GM19193 (cell line): Measurements from ENCODE around the gene ZBED1.

ENCODE experiments used
- POLR2A ChIP-seq: IDR thresholded peaks from 4 replicates; pipeline ENCODE4 v1.6.1; 2011; ENCODE audit not compliant: insufficient read depth, insufficient read length; ENCODE audit errors: extremely low read depth

ZBED1 gene

DNA sequence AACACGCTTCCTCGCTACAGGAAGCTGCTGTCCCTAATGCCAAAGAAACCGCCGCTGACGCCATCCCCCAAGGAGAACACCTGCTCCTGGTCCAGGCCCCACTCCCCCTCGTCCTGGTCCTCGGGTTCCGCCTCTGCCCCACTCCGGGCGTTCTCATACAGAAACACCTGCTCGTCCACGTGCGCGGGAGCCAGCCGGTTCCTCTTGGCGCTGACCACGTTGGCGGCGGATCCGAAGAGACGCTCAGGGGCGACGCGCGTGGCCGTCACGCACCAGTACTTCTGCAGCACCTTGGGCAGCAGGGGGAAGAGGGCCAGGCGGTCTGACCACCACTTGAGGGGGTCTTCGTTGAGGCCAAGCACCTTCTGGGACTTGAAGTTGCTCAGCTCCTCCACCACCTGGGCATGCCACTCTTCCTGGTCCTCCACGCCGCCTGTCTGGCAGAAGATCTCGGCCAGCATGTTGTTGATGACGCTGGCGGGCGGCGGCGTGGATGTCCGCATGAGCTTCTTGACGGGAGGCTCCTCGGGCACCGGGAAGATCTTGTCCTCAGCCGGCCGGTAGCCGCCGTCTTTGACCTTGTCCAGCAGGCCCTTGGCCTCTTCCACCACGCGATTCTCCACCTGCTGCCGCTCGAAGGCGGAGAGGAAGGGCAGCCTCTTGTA lies 12.0 kb downstream of the ZBED1 start:
- TF ChIP-seq POLR2A = no peak

DNA sequence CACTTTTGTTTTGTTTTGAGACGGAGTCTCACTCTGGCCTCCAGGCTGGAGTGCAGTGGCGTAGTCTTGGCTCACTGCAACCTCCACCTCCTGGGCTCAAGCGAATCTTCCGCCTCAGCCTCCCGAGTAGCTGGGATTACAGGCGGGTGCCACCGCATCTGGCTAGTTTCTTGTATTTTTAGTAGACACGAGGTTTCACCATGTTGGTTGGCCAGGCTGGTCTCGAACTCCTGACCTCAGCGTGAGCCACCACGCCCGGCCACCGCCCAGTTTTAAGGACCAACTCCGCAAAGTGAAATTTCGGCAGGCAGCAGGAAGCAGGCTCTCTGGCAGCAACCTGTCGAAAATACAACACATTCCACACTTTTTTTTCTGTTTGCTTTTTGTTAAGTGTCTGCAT lies 13.4 kb downstream of the ZBED1 start:
- TF ChIP-seq POLR2A = no peak

DNA sequence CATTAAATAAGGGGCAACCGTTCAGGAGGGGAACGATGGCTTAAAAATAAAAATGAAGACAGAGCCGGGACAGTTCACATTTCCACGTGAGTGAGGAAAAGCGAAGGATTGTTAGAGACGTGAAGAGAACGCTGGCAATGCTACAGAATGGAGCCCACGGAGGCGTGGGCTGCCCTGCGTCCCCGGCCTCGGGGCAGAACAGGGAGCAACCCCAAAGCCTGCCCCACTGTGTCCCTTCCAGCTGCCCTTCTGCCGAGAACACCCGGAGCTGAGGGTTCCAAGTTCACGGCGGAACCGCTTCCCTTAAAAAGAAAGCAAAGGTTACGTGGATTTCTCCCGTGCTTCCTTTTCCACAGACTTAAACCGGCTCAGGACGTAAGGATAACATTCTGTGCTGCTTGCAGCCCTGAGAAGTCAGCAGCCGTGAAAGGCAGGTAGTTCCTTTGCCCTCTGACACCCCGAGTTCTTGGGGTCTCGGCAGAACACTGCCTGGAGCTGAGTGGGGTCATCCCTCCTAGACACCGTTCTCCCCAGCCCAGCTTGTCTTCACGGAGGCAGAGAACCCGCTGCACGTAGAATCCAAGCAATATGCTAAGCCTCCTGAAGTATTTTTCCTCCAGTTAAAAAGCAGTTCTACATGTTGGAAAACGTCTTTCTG lies 14.2 kb downstream of the ZBED1 start:
- no peak for TF ChIP-seq POLR2A

DNA sequence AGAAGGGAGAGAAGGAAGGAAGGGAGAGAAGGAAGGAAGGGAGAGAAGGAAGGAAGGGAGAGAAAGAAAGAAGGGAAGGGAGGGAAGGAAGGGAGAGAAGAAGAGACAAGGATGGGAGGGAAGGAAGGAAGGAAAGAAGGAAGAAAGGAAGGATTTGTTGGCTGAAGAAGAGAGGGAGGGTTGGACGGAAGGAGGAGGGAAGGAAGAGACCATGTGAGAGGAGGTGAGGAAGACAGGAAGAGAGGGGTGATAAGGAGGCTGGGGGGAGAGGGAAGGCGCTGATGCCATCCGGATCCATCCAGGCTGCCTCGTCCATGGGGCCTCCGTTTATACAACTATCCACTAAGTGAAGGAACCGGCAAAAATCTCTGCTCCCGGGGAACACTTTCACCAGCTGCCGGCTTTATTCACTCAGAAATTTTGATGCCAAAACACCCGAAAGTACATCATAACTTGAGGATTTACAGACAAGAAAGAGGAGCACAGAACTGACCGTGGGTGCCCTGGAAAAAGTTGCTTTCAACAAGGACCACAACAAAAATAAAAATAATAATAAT lies 14.9 kb downstream of the ZBED1 start:
- TF ChIP-seq POLR2A = no peak

DNA sequence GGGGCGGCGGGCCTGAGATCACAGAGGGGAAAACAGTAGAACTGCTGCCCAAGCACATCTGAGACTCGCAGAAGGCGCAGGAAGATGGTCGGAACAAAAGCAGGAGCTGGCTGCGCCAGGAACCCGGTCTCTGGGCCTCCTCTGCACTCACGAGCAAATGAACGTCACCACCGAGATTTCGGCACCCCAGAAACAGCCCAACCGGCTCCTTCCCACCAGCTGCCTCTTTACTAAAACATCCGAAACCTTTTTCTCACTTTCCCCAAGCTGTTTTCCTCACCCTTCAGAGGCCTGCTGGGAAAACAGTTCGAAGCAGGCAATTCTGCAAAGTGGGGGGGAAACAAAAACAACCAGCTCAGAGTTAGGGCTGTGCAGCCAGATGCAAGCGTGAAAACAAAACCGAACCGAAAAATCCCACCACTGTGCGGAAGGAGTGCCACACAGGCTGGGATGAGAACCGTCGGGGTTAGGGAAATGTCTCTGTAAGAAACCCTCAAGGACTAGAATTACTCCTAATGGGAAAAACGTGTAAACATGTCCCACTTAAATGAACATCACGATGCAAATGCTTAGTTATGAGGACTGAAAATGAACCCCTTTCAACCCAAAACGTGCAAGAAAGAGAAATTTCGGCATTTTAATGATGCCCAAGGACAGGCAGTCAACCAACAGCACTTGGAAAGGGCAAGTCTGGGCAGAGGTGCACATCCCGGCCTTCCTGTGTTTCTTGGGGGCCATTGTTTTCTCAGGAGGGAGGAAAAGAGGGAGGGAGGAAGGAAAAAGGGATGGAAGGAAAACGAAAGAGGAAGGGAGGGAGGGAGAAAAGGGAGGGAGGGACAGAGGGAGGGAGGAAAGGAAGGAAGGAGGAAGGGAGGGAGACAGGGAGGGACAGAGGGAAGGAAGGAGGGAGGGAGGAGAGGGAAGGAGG lies 15.8 kb downstream of the ZBED1 start:
- no peak for TF ChIP-seq POLR2A

DNA sequence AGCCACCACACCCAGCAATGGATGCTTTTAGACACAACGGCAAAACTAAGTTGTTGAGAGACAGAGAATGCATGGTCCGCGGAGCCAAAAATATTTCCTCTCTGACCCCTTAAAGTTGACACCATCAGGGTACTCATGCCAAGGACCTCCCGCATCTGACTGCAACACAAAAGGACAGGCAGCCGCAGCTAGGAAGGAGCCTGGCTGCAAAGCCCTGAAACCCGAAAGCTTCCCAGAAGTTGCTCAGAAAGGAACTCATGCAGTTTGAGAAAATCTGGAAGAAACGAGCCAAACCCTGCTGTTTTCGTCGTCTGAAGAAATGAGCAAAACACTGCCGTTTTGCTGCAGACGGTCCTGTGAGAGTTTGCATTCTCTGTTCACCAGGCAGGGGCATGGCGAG lies 16.5 kb downstream of the ZBED1 start:
- TF ChIP-seq POLR2A = no peak

DNA sequence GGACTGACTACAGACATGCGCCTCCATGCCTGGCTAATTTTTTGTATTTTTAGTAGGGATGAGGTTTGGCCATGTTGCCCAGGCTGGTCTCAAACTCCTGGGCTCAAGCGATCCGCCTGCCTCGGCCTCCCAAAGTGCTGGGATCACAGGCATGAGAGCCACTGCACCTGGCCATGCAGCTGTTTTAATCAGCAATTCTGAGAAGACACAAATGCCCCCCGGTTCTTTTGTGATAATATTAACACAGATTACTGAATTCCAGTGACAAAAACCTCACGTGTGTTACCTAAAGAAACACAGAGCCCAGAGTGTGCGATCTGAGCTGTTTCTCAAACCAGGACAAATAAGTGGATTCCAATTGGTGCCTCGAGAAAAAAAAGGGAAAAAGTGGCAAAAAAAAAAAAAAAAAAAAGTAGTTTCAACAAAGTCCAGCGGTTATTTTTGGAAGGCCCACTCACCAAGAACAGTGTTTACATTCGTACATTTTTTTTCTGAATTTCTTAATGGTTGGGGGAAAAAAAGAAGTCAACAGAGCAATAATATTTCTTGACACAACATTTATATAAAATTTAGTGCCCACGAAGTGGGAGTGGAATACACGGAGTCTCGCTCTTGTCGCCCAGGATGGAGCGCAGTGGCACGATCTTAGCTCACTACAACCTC lies 17.2 kb downstream of the ZBED1 start:
- TF ChIP-seq POLR2A = no peak

DNA sequence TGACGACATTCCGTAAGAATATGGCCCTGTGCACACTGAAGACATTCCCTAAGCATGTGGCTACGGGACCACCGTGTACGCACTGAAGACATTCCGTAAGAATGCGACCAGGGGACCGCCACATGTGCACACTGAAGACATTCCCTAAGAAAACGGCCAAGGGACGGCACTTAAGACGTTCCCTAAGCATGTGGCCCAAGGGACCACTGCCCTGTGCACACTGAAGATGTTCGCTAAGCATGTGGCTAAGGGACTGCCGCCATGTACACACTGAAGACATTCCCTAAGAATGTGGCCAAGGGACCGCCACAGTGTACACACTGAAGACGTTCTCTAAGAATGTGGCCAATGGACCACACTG lies 21.4 kb downstream of the ZBED1 start:
- no peak for TF ChIP-seq POLR2A

DNA sequence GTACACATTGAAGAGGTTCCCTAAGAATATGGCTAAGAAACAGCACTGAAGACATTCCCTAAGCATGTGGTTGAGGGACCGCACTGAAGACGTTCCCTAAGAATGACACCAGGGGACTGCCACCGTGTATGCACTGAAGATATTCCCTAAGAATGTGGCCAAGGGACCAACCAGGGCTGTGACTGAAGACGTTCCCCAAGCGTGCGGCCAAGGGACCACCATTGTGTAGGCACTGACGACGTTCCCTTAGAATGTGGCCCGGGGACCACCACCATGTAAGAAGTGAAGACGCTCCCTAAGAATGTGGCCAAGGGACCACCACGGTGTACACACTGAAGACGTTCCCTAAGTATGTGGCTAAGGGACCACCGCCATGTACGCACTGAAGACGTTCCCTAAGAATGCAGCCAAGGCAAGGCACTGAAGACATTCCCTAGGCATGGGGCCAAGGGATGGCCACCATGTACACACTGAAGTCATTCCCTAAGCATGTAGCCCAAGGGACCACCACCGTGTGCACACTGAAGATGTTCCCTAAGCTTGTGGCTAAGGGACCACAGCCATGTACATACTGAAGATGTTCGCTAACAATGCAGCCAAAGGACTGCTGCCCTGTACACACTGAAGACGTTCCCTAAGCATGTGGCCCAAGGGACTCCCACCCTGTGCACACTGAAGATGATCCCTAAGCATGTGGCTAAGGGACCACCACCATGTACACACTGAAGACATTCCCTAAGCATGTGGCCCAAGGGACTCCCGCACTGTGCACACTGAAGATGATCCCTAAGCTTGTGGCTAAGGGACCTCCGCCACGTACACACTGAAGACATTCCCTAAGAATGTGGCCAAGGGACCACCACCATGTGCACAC lies 22.0 kb downstream of the ZBED1 start:
- TF ChIP-seq POLR2A = no peak

DNA sequence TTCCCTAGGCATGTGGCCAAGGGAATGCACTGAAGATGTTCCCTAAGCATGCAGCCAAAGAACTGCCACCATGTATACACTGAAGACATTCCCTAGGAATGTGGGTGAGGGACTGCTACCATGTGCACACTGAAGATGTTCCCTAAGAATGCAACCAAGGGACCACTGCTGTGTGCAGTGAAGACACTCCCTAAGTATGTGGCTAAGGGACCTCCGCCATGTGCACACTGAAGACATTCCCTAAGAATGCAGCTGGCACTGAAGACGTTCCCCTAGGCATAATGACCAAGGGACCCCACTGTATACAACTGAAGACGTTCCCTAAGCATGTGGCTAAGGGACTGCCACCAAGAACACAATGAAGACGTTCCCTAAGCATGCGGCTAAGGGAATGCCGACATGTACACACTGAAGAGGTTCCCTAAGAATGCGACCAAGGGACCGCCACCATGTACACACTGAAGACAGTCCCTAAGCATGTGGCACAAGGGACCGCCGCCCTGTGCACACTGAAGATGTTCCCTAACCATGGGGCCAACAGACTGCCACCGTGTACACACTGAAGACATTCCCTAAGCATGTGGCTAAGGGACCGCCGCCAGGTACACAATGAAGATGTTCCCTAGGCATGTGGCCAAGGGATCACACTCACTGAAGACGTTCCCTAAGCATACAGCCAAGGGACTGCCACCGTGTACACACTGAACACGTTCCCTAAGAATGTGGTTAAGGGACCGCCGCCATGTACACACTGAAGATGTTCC lies 25.6 kb downstream of the ZBED1 start:
- TF ChIP-seq POLR2A = no peak

DNA sequence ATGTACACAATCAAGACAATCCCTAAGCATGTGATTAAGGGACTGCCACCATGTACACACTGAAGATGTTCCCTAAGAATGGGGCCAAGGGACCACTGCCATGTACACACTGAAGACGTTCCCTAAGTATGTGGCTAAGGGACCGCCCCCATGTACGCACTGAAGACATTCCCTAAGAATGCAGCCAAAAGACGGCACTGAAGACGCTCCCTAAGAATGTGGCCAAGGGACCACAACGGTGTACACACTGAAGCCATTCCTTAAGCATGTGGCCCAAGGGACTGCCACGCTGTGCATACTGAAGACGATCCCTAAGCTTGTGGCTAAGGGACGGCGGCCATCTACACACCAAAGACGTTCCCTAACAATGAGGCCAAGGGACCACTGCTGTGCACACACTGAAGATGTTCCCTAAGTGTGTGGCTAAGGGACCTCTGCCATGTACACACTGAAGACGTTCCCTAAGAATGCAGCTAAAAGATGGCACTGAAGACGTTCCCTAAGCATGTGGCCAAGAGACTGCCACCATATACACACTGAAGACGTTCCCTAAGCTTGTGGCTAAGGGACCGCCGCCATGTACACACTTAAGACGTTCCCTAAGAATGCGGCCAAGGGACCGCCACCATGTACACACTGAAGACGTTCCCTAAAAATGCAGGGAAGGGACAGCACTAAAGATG lies 26.4 kb downstream of the ZBED1 start:
- TF ChIP-seq POLR2A = no peak

DNA sequence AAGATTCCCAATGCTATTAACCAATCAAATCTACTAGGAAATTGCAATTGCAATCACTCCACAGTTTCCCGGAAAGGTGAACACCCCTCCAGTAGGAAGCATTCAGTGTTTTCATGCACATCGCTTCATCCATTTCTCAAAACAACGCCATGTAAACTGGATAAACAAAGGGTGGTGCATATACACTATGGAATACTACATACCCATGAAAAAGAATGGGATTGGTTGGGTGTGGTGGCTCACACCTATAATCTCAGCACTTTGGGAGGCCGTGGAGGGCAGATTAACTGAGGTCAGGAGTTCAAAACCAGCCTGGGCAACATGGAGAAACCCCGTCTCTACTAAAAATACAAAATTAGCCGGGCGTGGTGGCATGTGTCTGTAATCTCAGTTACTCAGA lies 29.1 kb downstream of the ZBED1 start:
- TF ChIP-seq POLR2A = no peak
